H1 (cell line): Measurements from ENCODE around the gene MRPL17. TPM values are rescaled to one million over a fixed set of nuclear protein-coding genes. Genes with fewer than 3 reads are reported as not detected.

Experiments
- CTCF ChIA-PET: fragments of 300-600 bp; sonication (Branson Sonifier 250); formaldehyde crosslinking; loops from one replicate; lab custom pipeline; 2021; ENCODE audit not compliant: partially characterized antibody; lab: Charles Lee
- POLR2A ChIA-PET: fragments of 300-600 bp; sonication (Branson Sonifier 250); formaldehyde crosslinking; loops from one replicate; lab custom pipeline; 2021; ENCODE audit warnings: inconsistent platforms; ENCODE audit not compliant: partially characterized antibody; lab: Charles Lee
- DNase-seq, 2 experiments: peaks; one replicate each; pipeline versions ENCODE4 v3.0.0 to v3.0.0-alpha.2; 2010 to 2022; ENCODE audit warnings: low spot score in 2 of 2, low read depth in 1 of 2, mixed read lengths in 1 of 2
- FAIRE-seq: peaks from 2 replicates; lab custom pipeline; 2011; peaks lifted over from hg19 to GRCh38; lab: Jason Lieb, UNC
- H2AFZ ChIP-seq: 2 replicates; pipeline ENCODE4 v1.8.1; 2012; ENCODE audit warnings: low read length, inconsistent platforms
- H2AK5ac ChIP-seq: 2 replicates; pipeline ENCODE4 v1.6.1; 2013; ENCODE audit warnings: low read depth, low read length
- H2BK120ac ChIP-seq: replicated peaks from 2 replicates; pipeline ENCODE3; 2013; ENCODE audit warnings: low read depth, low read length, inconsistent platforms
- H2BK12ac ChIP-seq: 2 replicates; pipeline ENCODE4 v1.6.1; 2013; ENCODE audit warnings: low read depth, low read length
- H2BK15ac ChIP-seq: 2 replicates; pipeline ENCODE4 v1.6.1; 2013; ENCODE audit warnings: low read length
- H2BK20ac ChIP-seq: 2 replicates; pipeline ENCODE4 v1.6.1; 2013; ENCODE audit warnings: low read length
- H2BK5ac ChIP-seq: 2 replicates; pipeline ENCODE4 v1.6.1; 2013; ENCODE audit warnings: low read depth, low read length
- H3K14ac ChIP-seq: 2 replicates; pipeline ENCODE4 v1.6.1; 2013; ENCODE audit warnings: inconsistent platforms; ENCODE audit not compliant: insufficient read length
- H3K18ac ChIP-seq: 2 replicates; pipeline ENCODE4 v1.6.1; 2013; ENCODE audit warnings: low read length; ENCODE audit errors: extremely low read depth
- H3K23ac ChIP-seq: 2 replicates; pipeline ENCODE4 v1.6.1; 2013; ENCODE audit warnings: inconsistent platforms; ENCODE audit not compliant: insufficient read length
- H3K23me2 ChIP-seq: 2 replicates; pipeline ENCODE4 v1.6.1; 2013; ENCODE audit warnings: low read depth, low read length
- H3K27ac ChIP-seq: 2 replicates; pipeline ENCODE4 v1.6.1; 2011; ENCODE audit warnings: low read depth, low read length, inconsistent platforms
- H3K27me3 ChIP-seq, 4 experiments: replicated peaks in 1 of 4; 1 replicate in 1 of 4; 2 replicates in 3 of 4; pipeline versions ENCODE4 v1.6.1 to v1.8.1; 2011 to 2013; ENCODE audit warnings: low read length in 3 of 4, mild to moderate bottlenecking in 3 of 4, inconsistent platforms in 2 of 4, mixed read lengths in 2 of 4, moderate library complexity in 1 of 4; ENCODE audit not compliant: control insufficient read depth in 3 of 4, insufficient read depth in 3 of 4; ENCODE audit errors: extremely low read depth in 1 of 4
- H3K36me3 ChIP-seq, 4 experiments: 2 replicates each; pipeline versions ENCODE4 v1.6.1 to v1.8.1; 2011 to 2013; ENCODE audit warnings: mild to moderate bottlenecking in 4 of 4, low read length in 3 of 4, moderate library complexity in 2 of 4, control low read depth in 1 of 4, inconsistent platforms in 1 of 4; ENCODE audit not compliant: insufficient read depth in 4 of 4, control insufficient read depth in 2 of 4
- H3K4ac ChIP-seq: replicated peaks from 2 replicates; pipeline ENCODE3; 2013; ENCODE audit warnings: low read length, low read depth, mixed read lengths, inconsistent platforms; ENCODE audit not compliant: insufficient read length
- H3K4me1 ChIP-seq, 4 experiments: replicated peaks in 1 of 4; 1 replicate in 1 of 4; 2 replicates in 3 of 4; pipeline versions ENCODE4 v1.6.1 to v1.8.1; 2011 to 2013; ENCODE audit warnings: low read length in 3 of 4, inconsistent platforms in 2 of 4, mixed read lengths in 1 of 4; ENCODE audit not compliant: insufficient read depth in 4 of 4, control insufficient read depth in 3 of 4
- H3K4me2 ChIP-seq, 2 experiments: 2 replicates each; pipeline versions ENCODE4 v1.6.1 to v1.8.1; 2011 to 2013; ENCODE audit warnings: low read depth in 2 of 2, low read length in 2 of 2, control low read depth in 1 of 2, inconsistent platforms in 1 of 2, mild to moderate bottlenecking in 1 of 2; ENCODE audit not compliant: insufficient read depth in 1 of 2
- H3K4me3 ChIP-seq, 4 experiments: fragments of 200-600, 300-600 bp in 1 of 4; sonication (generic), shearing (Covaris generic), sonication (Bioruptor Twin) in 1 of 4; 2 replicates each; pipeline versions ENCODE4 v1.5.1 to v1.8.1; 2011 to 2016; ENCODE audit warnings: low read length in 4 of 4, low read depth in 3 of 4, control low read depth in 2 of 4, inconsistent platforms in 2 of 4, mild to moderate bottlenecking in 2 of 4, mixed read lengths in 1 of 4, moderate library complexity in 1 of 4; ENCODE audit not compliant: insufficient read depth in 2 of 4; ENCODE audit errors: extremely low read depth in 1 of 4
- H3K56ac ChIP-seq: replicated peaks from 2 replicates; pipeline ENCODE3; 2013; ENCODE audit warnings: low read depth, mild to moderate bottlenecking, mixed read lengths, low read length, inconsistent platforms; ENCODE audit not compliant: insufficient read length
- H3K79me1 ChIP-seq: 2 replicates; pipeline ENCODE4 v1.6.1; 2013; ENCODE audit warnings: low read depth, low read length, control low read depth
- H3K79me2 ChIP-seq, 2 experiments: 2 replicates each; pipeline versions ENCODE4 v1.6.1 to v1.8.1; 2012 to 2013; ENCODE audit warnings: low read length in 2 of 2, mild to moderate bottlenecking in 2 of 2, inconsistent platforms in 1 of 2; ENCODE audit not compliant: insufficient read depth in 2 of 2, control insufficient read depth in 1 of 2
- H3K9ac ChIP-seq, 4 experiments: replicated peaks in 1 of 4; 1 replicate in 1 of 4; 2 replicates in 3 of 4; pipeline versions ENCODE4 v1.6.1 to v1.8.1; 2011 to 2013; ENCODE audit warnings: low read depth in 3 of 4, low read length in 3 of 4, control low read depth in 2 of 4, mild to moderate bottlenecking in 2 of 4, moderate library complexity in 2 of 4, inconsistent platforms in 1 of 4; ENCODE audit errors: extremely low read depth in 1 of 4
- H3K9me3 ChIP-seq, 2 experiments: 2 replicates each; pipeline versions ENCODE4 v1.6.1 to v1.8.1; 2012 to 2013; ENCODE audit warnings: mild to moderate bottlenecking in 2 of 2, moderate library complexity in 2 of 2, control low read depth in 1 of 2, inconsistent platforms in 1 of 2, low read depth in 1 of 2, low read length in 1 of 2, mixed read lengths in 1 of 2; ENCODE audit not compliant: insufficient read depth in 2 of 2
- H4K20me1 ChIP-seq, 2 experiments: replicated peaks in 1 of 2; 2 replicates each; pipeline versions ENCODE3 to v1.8.1; 2011 to 2013; ENCODE audit warnings: inconsistent platforms in 2 of 2, low read length in 2 of 2, mild to moderate bottlenecking in 1 of 2; ENCODE audit not compliant: insufficient read depth in 2 of 2, control insufficient read depth in 1 of 2
- H4K5ac ChIP-seq: 2 replicates; pipeline ENCODE4 v1.6.1; 2013; ENCODE audit warnings: low read length, low read depth, mixed read lengths, inconsistent platforms; ENCODE audit not compliant: insufficient read length
- H4K8ac ChIP-seq: 2 replicates; pipeline ENCODE4 v1.8.0; 2013; ENCODE audit warnings: mild to moderate bottlenecking, moderate library complexity, low read length, inconsistent platforms; ENCODE audit not compliant: insufficient read depth; ENCODE audit errors: extremely low read depth
- H4K91ac ChIP-seq: replicated peaks from 2 replicates; pipeline ENCODE3; 2013; ENCODE audit warnings: low read length, mixed read lengths, inconsistent platforms; ENCODE audit not compliant: insufficient read length
- CREB1 ChIP-seq: IDR thresholded peaks from 2 replicates; pipeline ENCODE4 v1.6.1; 2012; ENCODE audit warnings: inconsistent platforms
- GABPA ChIP-seq: IDR thresholded peaks from 2 replicates; pipeline ENCODE4 v1.6.1; 2011; ENCODE audit warnings: mild to moderate bottlenecking, low read length, moderate library complexity, borderline replicate concordance; ENCODE audit not compliant: insufficient read depth
- JUN ChIP-seq: IDR thresholded peaks from 2 replicates; pipeline ENCODE4 v1.6.1; 2011; ENCODE audit warnings: low read depth, mild to moderate bottlenecking, improper control_type of control experiment, low read length
- KDM4A ChIP-seq: IDR thresholded peaks from one replicate; pipeline ENCODE4 v1.7.1; 2012; ENCODE audit warnings: low read depth, mild to moderate bottlenecking, moderate library complexity, low read length, inconsistent platforms; ENCODE audit not compliant: severe bottlenecking
- PHF8 ChIP-seq: fragments of 200-600 bp; sonication (generic); conservative IDR thresholded peaks from 2 replicates; pipeline ENCODE4 v1.7.1; 2012; ENCODE audit warnings: low read depth, mild to moderate bottlenecking, inconsistent platforms, low read length, moderate library complexity
- RAD21 ChIP-seq, 2 experiments: IDR thresholded peaks in 1 of 2; conservative IDR thresholded peaks in 1 of 2; 2 replicates each; pipeline ENCODE4 v1.6.1; 2011; ENCODE audit warnings: low read depth in 2 of 2, low read length in 2 of 2, improper control_type of control experiment in 1 of 2, inconsistent platforms in 1 of 2, mild to moderate bottlenecking in 1 of 2, moderate library complexity in 1 of 2
- SIN3A ChIP-seq, 2 experiments: IDR thresholded peaks in 1 of 2; conservative IDR thresholded peaks in 1 of 2; 2 replicates each; pipeline ENCODE4 v1.6.1; 2011 to 2012; ENCODE audit warnings: low read length in 2 of 2, improper control_type of control experiment in 1 of 2, low read depth in 1 of 2, mild to moderate bottlenecking in 1 of 2
- SUZ12 ChIP-seq: fragments of 200-600 bp; sonication (generic); IDR thresholded peaks from 2 replicates; pipeline ENCODE4 v1.6.1; 2012; ENCODE audit warnings: mild to moderate bottlenecking, inconsistent platforms, low read length, moderate library complexity, mixed read lengths
- TAF1 ChIP-seq: IDR thresholded peaks from 2 replicates; pipeline ENCODE4 v1.6.1; 2011; ENCODE audit warnings: mild to moderate bottlenecking, low read depth, low read length
- WGBS, 2 experiments: shearing (Covaris generic) in 1 of 2; methylation state at CpG; one replicate each; pipeline versions ENCODE4 v1.1.6 to v1.1.7; 2013 to 2015; ENCODE audit warnings: low lambda C conversion rate in 2 of 2, mixed read lengths in 2 of 2, inconsistent platforms in 1 of 2, low coverage in 1 of 2, missing lambda C conversion rate in 1 of 2; ENCODE audit not compliant: insufficient replicate concordance in 2 of 2, insufficient coverage in 1 of 2, insufficient read length in 1 of 2; ENCODE audit errors: extremely low coverage in 1 of 2, missing lambda C conversion rate in 1 of 2; 5-methylcytosine and 5-hydroxymethylcytosine counted together
- polyA plus RNA-seq, 7 experiments: library from polyadenylated mRNA; depleted of rRNA in 3 of 7; stranded (reverse) in 5 of 7; unstranded in 2 of 7; fragments of >200 nt in 5 of 7; fragments of 200-250 nt in 2 of 7; gene quantifications; 1 replicate in 5 of 7; 2 replicates in 1 of 7; 4 replicates in 1 of 7; pipeline versions ENCODE4 v1.2.1 to v1.2.3, GENCODE V29; 2011 to 2013; ENCODE audit warnings: missing spikeins in 2 of 7, mixed read lengths in 2 of 7
- total RNA-seq: library from RNA; stranded (reverse); fragmentation: NEBNext Ultra II Directional; extraction: Animal tissue kit (Norgen Biotek cat#: 25700); gene quantifications from 2 replicates; pipeline ENCODE4 v1.2.1, GENCODE V29; 2021
- TF ChIP-seq, protein P1 (sequence below): IDR thresholded peaks from 2 replicates; pipeline ENCODE4 v1.6.1; 2012; ENCODE audit warnings: inconsistent platforms

Gene MRPL17
- total and polyA plus RNA-seq, 2 of the 8 experiments (the other 6 are each of a cell fraction or from before 2014, with no cell fraction given), result 55.7 to 70.5 TPM

DNA sequence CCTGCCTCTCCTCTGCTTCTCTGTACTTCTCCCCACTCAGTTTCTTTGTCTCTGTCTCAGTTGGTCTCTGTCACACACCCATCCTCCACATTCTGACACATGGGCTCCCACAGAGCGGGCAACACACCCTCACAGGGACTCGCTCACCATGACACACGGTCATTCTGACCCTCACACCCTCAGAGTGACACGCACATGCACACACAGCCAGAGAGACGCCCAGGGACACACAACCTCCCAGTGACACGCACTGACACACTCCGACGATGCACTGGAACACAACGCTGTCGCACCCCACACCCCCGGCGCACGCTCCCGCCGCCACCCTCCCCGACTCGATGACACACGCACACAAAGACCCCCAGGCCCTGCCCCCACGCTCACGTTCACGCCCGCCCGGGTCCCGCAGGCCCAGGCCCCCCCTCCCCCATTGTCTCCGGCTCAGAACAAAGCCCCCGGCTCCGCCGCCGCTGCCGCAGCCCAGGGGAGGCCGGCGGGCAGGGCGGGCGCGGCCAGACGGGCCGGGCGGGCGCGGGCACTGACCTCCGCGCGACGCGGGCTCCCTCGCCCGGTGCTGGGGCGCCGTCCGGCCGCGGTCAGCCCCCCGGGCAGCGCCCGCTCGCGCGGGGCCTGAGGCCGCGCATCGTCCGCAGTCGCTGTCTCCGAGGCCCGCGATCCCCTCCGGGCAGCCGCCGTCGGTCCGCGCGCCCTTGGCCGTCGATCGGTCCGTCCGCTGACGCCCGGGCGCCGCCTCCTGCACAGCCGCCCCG is 27.9 kb downstream of the MRPL17 start:
- no peak overlapping the region for H4K5ac ChIP-seq
- H3K27ac ChIP-seq, result no peak overlapping the region
- H3K4me3 ChIP-seq, result peak overlapping the region; percentile 30 to 65 (median 46)
- H3K4me2 ChIP-seq, result peak overlapping the region; percentile 83 to 92
- H3K4ac ChIP-seq, result no peak overlapping the region
- no peak overlapping the region for H2BK5ac ChIP-seq
- peak overlapping the region in 1 of 4 experiments; percentile 56; a peak in 1 of 7 replicates for H3K9ac ChIP-seq
- peak overlapping the region; percentile 40; the same call in 1 of the 2 replicates for H4K8ac ChIP-seq
- H2BK12ac ChIP-seq, result peak overlapping the region; percentile 42; the same call in 1 of the 2 replicates
- H3K14ac ChIP-seq, result no peak overlapping the region
- H3K56ac ChIP-seq, result no peak overlapping the region
- 37% methylated on average over 5 of the region's 84 CpGs; no CpG with 5 or more reads in 1 of the 2 experiments for WGBS, 2 experiments
- H3K23ac ChIP-seq, result no peak overlapping the region
- H2BK15ac ChIP-seq, result no peak overlapping the region
- H2AFZ ChIP-seq, result 0 out of 2 replicates have a peak overlapping the region, but pooled peaks have one; percentile 83
- H3K36me3 ChIP-seq, result no peaks in the 10 kb centered on the region
- H4K91ac ChIP-seq, result no peak overlapping the region
- H4K20me1 ChIP-seq, result peaks cover 0 to 3% of the 10 kb centered on the region in 2 experiments
- H2BK20ac ChIP-seq, result no peak overlapping the region
- H3K18ac ChIP-seq, result no peak overlapping the region
- CTCF ChIA-PET, result interaction anchor here (0.7 to 4.9 kb wide), 2 partner anchors 12 to 17 kb away, joined by 3 to 36 read pairs; no protein-coding TSS in a partner anchor
- FAIRE-seq, result no peak
- POLR2A ChIA-PET, result interaction anchor here (0.5 to 1.3 kb wide), 3 partner anchors 8 to 26 kb away, joined by 3 to 4 read pairs (median 3); no protein-coding TSS in a partner anchor
- peaks cover 1 to 36% (median 32%) of the 10 kb centered on the region in 4 experiments for H3K27me3 ChIP-seq
- H3K79me2 ChIP-seq, result no peaks in the 10 kb centered on the region
- peak in 1 of 2 experiments; percentile 52 for DNase-seq
- H3K79me1 ChIP-seq, result no peaks in the 10 kb centered on the region
- no peak overlapping the region for H2BK120ac ChIP-seq
- peak overlapping the region; percentile 33; the same call in 1 of the 2 replicates for H2AK5ac ChIP-seq
- peaks cover 0 to 7% (median 6%) of the 10 kb centered on the region in 4 experiments; a peak in 4 of 7 replicates for H3K4me1 ChIP-seq
- peaks cover 9% of the 10 kb centered on the region for H3K23me2 ChIP-seq
- H3K9me3 ChIP-seq, result no peaks in the 10 kb centered on the region
- TF ChIP-seq SUZ12 (peak; percentile 26; the same call in 1 of the 2 replicates), SIN3A (conservative IDR thresholded peaks at IDR 0.05 in 1 of 2, IDR thresholded peaks at IDR 0.05 in 1 of 2; ENCODE audit: low read depth in 1 of 2, low read length in 2 of 2) (0 out of 4 replicates have a peak, but pooled peaks of 1 of the 2 experiments have one; percentile 36), KDM4A (peak; percentile 22), RAD21 (IDR thresholded peaks at IDR 0.05 in 1 of 2, conservative IDR thresholded peaks at IDR 0.05 in 1 of 2; ENCODE audit: low read depth in 2 of 2, low read length in 2 of 2) (no peak), PHF8 (no peak), JUN (no peak), GABPA (no peak), TAF1 (no peak), CREB1 (peak; percentile 46; the same call in 1 of the 2 replicates)
- TF ChIP-seq, protein P1, sequence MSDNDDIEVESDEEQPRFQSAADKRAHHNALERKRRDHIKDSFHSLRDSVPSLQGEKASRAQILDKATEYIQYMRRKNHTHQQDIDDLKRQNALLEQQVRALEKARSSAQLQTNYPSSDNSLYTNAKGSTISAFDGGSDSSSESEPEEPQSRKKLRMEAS, result peak; percentile 19; the same call in 1 of the 2 replicates
